ENCODE measurements around the gene CMTM6.
"Not testable (repeated sequence)": the region's sequence is repeated elsewhere in the genome, so short reads cannot be mapped to it uniquely, and the experiment has no call there.

CMTM6 gene

DNA sequence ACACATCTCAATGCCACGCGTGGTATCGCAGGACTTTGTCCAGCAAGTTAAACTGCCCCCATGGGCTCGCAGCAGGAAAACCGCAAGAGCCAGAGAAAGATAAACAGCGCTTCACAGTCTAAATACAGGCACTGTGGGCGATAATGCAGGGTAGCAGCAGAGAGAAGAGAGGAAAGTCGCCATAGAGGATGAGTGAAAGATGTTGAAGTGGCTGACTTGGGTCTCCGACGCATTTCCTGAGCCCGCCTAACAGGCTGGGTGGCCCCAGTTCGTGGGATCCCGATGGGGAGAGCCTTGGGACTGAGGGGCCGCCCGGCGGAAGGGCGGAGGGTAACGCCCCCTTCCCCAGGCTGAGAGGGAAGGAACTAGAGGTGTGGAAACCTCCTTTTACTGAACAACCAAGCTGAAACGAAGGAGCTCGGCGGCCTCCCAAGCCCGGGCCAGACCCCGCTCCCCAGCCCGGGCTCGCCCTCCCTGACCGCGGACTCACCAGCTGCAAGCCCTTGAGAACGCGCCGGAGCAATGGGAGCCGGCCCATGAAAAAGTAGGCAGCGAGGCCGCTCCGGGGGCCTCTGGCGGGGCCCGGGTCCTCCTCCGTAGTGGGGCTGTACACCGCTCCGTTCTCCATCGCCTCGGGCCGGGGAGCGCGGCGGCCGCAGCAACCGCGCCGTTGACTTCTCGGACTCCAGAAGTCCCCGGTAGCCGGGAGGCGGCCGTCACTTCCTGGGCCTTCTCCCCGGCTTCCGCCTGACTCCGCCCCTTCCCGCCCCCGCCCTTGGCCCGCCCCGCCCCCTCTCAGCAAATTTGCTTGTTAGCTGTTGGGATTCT is at the start of gene CMTM6:
TSS of gene CMTM6 (minus strand) at position 735 of the 828 bp plus-strand sequence. CDS start at position 628, 107 bp downstream.
- DNase-seq: peak; percentile 61

GRCh38 chr3:32552013-32552412 is 49.4 kb upstream of the CMTM6 start:
- DNase-seq: no peak

DNA sequence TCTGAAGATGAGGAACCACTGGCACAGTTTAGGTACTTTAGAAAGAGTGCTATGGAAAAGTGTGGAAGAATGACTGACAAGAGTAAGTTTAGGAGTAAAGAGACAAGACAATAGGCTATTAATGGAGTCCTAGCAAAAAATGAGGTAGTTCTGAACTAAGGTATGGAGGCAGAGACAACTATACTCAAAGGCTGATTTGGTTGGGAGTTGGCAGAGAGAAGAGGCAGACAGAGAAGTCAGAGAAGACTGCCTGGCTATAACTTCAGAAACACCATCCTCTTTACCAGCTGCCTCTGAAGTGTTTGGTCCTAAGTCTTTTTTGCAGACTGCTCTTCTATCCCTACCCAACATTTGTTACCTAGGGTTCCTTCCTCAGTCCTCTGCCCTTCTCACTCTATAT is 48.8 kb upstream of the CMTM6 start:
- no peak for DNase-seq

DNA sequence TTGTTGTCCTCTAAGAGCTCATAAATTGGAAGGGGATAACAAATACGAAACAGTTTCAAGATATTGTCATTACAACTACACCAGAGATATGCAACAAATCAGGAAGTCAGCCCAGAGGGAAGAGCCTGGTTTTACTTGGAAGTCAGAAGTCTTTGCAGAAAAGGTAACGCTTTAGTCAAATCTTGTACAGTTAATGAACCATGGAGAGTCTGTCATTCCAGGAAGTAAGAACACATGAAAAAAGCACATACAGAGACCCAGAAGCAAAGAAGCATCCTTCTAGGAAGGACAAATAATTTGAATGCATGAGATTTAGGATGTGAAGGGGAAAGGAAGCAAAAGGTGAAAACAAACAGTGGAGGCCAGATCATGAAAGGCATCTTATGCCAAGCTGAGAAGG is 48.4 kb upstream of the CMTM6 start:
- no peak for DNase-seq

- DNase-seq: no peak
These were observed 42.7 kb upstream of the CMTM6 start for GRCh38 chr3:32545305-32545704.

DNA sequence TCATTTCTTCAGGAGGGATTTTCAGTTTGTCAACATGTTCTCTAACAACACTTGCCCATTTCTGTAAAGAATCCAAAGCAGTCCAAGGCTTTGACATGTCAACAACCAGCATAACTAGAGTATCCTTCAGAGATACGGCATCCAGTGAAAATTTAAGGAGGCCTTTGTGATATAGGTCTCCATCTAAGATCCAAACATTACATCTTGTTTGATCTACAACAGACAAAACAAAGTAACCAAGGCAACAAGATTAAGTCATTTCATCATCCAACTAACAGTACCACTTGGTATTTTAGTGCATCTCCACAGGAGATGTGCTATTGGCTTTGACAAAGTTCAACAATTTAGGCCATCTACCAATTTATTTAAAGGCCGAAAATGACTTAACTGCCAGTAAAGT is 42.2 kb upstream of the CMTM6 start:
- no peak for DNase-seq

- no peak for DNase-seq
These were observed 40.2 kb upstream of the CMTM6 start for GRCh38 chr3:32542807-32543206.

- DNase-seq: no peak
These were observed 38.2 kb upstream of the CMTM6 start for GRCh38 chr3:32540899-32541298.

- DNase-seq: no peak
These were observed 29.8 kb upstream of the CMTM6 start for GRCh38 chr3:32532434-32532833.

- no peak for DNase-seq
These were observed 28.5 kb upstream of the CMTM6 start for GRCh38 chr3:32531010-32531647.

GRCh38 chr3:32525720-32526119 is 23.1 kb upstream of the CMTM6 start:
- no peak for DNase-seq

DNA sequence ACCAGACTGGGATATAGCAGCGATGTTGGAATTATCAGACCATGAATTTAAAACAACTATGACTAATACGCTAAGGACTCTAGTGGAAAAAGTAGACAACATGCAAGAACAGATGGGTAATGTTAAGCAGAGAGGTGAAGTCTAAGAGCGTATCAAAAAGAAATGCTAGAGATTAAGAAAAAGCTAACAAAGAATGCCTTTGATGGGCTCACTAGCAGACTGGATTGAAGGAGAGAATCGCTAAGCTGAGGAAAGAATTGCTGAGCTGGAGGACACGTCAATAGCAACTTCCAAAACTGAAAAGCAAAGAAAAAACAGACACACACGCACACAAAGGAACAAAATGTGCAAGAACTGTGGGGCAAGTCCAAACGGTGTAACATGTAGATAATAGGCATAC is 20.0 kb upstream of the CMTM6 start:
- DNase-seq: no peak

GRCh38 chr3:32518921-32519320 is 16.3 kb upstream of the CMTM6 start:
- not testable (repeated sequence) for DNase-seq

DNA sequence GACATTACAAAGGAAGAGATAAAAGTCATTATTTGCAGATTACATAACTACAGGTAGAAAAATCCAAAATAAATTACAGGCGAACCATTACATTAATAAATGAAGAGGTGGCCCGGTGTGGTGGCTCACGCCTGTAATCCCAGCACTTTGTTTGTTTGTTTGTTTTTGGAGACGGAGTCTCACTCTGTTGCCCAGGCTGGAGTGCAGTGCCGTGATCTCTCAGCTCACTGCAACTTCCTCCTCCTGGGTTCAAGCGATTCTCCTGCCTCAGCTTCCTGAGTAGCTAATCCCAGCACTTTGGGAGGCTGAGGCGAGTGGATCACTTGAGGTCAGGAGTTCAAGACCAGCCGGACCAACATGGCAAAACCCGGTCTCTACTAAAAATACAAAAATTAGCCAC is 14.1 kb upstream of the CMTM6 start:
- DNase-seq: not testable (repeated sequence)

- no peak for DNase-seq
These were observed 8.4 kb upstream of the CMTM6 start for GRCh38 chr3:32511005-32511404.

DNA sequence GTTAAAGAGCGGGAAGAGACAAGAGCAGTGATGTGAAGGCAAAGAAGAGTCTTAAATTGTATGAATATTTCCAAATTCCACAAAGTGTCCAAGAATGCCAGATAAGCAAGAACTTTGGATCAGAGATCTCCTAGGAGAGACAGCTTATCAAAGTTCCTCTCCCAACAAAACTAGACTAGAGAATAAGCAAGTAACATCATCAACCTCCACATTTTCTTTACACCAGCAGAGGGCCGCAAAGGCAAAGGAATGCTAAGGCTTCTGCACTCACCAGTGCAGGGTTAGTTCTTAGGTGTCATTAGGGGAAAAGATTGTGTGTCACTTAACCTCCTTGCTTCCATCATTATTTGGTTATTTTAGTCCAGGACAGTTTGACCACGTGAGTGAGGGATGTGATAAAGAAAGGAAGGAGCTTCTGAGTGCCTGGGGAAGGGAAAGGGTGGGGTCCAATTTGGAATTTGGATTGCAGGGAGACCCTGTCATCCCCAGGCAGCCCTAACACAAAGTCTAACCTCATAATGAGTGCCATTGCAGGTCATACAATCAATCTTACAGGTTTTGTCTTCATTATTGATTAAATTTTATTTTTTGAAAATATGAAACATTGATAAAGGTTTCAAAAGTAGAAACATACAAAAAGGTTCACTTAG is 7.5 kb upstream of the CMTM6 start:
- peak; percentile 33 for DNase-seq

DNA sequence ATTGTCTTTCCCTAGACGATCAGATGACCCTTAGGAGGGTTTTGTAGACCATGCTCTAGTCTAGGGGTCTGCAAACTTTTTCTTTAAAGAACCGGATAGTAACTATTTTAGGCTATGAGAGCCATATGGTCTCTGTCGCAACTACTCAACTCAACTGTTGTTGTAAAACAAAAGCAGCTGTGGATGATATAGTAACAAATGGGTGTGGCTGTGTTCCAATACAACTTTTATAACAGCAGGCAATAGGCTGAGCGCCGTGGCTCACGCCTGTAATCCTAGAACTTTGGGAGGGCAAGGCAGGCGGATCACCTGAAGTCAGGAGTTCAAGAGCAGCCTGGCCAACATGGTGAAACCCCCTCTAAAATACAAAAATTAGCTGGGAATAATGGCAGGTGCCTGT is 6.1 kb upstream of the CMTM6 start:
- DNase-seq: no peak

DNA sequence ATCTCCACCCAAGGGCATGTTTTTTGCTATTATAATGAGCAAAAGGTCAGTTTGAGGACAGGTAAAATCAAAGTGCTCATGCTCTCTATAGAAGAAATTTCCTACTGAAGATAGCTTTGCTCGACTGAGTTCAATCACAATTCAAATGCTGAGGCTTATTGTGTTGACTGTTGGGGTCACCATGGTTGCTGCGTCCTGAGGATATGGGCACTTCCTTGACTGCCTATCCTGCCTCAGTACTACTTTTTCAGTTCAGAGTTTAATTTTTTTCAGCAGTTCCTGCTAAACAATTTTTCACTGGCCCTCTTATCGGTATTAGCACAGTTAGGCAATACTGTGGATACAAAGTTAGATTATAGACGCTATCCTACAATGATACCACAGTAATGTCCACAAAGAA is 3.8 kb upstream of the CMTM6 start:
- DNase-seq: no peak

DNA sequence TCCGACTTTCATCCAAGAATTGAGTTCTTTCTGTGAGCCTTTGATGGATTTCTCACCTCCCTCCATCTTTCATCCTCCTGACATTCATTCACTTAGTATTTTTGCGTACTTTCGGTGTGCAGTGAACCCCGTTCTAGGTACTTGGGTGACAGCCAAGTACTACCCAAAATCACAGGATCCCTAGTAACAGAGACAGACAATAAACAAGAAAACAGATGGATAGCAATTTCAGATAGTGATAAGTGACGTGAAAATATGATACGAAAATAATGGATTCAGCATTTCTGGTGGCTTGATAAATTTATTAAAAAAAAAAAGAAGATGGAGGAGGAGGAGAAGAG is 264 bp upstream of the CMTM6 start:
- DNase-seq: no peak

DNA sequence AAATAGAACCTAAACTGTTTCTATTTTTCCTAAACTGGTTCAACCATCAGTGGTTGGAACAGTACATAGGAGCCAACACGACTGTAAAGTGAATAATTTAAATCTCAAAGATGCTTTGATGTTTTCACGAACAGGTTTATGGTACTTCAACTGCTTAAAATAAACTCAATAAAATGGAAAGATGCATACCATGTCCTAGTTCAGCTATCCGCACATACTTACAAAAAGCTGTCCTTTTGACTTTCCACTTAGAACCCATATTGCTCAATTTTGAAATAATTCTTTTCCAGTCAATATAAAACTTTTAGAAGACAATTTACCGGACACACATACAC is 902 bp downstream of the CMTM6 start:
- no peak for DNase-seq

GRCh38 chr3:32500880-32501782 is 1.5 kb downstream of the CMTM6 start:
- no peak for DNase-seq

DNA sequence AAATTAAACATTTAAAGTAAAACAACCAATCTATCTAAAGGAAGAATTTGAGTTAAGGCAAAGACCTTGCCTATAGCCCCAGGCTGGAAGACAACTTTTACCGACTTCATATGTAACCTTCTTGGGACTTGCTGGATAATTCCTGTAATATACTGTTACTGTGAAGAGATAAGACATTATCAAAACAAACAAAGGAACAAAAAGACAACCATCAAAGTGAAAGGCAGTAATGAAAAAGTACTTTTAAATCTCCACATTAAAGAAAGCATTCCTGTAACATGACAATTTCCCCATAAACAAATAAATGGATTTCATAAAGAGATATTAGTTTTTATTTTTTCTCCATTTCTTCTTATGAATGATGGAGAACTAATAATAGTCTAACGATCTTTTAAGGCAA is 2.4 kb downstream of the CMTM6 start:
- no peak for DNase-seq

DNA sequence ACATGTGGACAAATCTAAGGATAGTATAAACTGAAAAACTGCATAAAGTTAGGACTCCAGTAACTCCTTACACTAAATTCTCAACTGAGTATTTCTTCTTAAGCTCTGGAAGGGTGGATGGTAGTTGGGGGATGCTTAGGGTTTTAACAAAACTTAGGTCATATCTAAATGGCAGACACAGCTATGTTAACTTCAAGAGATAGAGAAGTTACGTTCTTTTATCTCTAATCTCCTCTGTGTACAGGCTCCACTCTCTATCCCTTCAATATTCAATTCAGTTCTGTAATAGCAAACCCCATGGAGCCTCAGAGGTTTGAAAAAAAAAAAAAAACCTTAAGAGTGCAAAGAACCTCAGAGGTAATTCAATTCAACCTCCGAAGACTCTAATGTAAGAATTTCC is 3.1 kb downstream of the CMTM6 start:
- DNase-seq: no peak
